Muscle layer of colon (tissue), 2 donors: Measurements from ENCODE around the gene LSMEM2.
"Not testable (repeated sequence)": the region's sequence is repeated elsewhere in the genome, so short reads cannot be mapped to it uniquely, and the experiment has no call there.

Experiments
- H3K27ac ChIP-seq: one replicate; pipeline ENCODE4 v1.7.0; 2013; ENCODE audit warnings: low read depth, mild to moderate bottlenecking, low read length, moderate library complexity
- H3K27me3 ChIP-seq, 2 donors: one replicate each; pipeline ENCODE4 v1.7.0; 2013; ENCODE audit warnings: low read length in 2 of 2, mild to moderate bottlenecking in 2 of 2; ENCODE audit not compliant: insufficient read depth in 2 of 2, control insufficient read depth in 1 of 2
- H3K36me3 ChIP-seq: one replicate; pipeline ENCODE4 v1.7.0; 2013; ENCODE audit warnings: mild to moderate bottlenecking, low read length; ENCODE audit not compliant: insufficient read depth
- H3K4me1 ChIP-seq: one replicate; pipeline ENCODE4 v1.7.0; 2013; ENCODE audit warnings: mild to moderate bottlenecking, low read length; ENCODE audit not compliant: insufficient read depth
- H3K4me3 ChIP-seq, 2 donors: one replicate each; pipeline ENCODE4 v1.7.0; 2013; ENCODE audit warnings: low read length in 2 of 2, low read depth in 1 of 2, mild to moderate bottlenecking in 1 of 2, moderate library complexity in 1 of 2
- H3K9ac ChIP-seq: one replicate; pipeline ENCODE4 v1.7.0; 2013; ENCODE audit warnings: low read length
- H3K9me3 ChIP-seq: one replicate; pipeline ENCODE4 v1.7.0; 2013; ENCODE audit warnings: mild to moderate bottlenecking, low read length
- donor health status: abdominal sarcoma.
- donor health status: Adenocarcinoma of cecum.

LSMEM2 gene

DNA sequence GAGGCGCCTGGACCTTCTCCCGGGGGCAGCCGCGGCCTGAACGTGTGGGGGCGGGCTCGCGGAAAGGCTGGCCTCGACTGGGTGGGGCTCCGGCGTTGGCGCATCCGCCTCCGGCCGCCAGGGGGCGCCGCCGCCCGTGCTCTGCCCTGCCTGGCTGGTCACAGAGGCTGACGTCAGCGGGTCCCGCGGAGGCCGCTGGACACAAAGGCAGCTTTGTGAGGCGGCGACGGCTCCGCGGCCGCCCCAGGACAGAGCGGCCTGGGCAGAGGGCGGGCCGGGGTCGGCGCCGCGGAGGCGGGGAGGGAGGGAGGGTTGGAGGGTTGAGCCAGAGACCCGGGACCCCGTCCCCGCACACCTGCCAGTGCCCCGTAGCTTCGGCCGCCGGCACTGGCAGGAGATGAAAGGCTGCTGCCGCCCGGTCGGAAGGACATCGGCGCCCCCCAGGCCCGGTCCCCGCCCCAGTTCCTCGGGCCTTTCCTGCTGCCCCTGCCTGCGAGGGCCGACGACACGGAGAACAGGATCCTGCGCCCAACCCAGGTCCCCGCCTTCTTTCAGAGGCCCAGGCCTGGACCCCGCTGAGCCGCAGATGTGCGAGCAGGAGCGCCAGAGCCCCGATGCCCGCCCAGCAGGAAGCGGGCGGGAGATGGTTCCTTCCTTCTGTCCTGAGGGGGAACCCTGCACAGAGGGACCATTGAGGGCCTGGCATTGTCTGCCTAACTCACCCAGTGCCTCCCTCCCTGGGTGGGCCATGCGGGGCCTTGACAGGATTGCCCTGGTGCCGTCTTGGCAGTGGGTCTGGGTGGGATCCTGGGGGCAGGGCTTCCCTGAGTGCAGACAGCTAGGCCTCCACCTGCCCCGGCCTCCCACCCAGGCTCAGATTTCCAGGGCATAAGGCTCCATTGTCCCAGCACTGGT, 18.6 kb upstream of the LSMEM2 start:
- H3K9ac ChIP-seq, result peak overlapping the region; percentile 54
- no peaks in the 10 kb centered on the region for H3K9me3 ChIP-seq
- peak overlapping the region; percentile 44 to 61 for H3K4me3 ChIP-seq
- H3K36me3 ChIP-seq, result peaks cover 30% of the 10 kb centered on the region
- H3K27ac ChIP-seq, result peak overlapping the region; percentile 77
- peaks cover 33% of the 10 kb centered on the region for H3K4me1 ChIP-seq
- H3K27me3 ChIP-seq, result no peaks in the 10 kb centered on the region

DNA sequence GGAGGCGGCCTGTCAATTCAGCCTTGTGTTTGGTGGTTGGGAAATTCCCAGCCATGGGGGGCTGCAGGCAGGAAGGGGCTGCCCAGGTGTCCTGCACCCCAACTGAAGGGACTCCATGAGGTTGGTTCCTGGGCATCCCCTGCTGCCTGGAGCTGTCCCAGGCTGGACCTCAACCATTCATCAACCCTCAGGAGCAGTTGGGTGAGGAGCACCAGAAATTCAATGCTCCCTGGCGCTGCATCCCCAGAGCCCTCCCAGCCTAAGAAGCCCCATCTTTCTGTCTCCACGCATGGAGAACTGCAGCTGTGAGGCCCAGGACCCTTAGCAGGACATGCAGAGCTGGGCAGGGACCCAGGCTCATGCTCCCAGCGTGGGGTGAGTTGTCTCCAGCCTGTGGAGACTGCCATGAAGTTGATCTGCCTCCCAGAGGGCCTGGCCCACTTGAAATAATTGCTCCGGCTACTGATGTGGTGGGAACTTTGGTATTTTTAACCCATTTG, 17.9 kb upstream of the LSMEM2 start:
- Histone ChIP-seq H3K36me3 (peaks cover 25% of the 10 kb centered on the region), H3K4me1 (peaks cover 38% of the 10 kb centered on the region), H3K27me3 (no peaks in the 10 kb centered on the region), H3K9ac (peak overlapping the region; percentile 54), H3K9me3 (no peaks in the 10 kb centered on the region), H3K4me3 (peak overlapping the region; percentile 44 to 61), H3K27ac (peak overlapping the region; percentile 77)

DNA sequence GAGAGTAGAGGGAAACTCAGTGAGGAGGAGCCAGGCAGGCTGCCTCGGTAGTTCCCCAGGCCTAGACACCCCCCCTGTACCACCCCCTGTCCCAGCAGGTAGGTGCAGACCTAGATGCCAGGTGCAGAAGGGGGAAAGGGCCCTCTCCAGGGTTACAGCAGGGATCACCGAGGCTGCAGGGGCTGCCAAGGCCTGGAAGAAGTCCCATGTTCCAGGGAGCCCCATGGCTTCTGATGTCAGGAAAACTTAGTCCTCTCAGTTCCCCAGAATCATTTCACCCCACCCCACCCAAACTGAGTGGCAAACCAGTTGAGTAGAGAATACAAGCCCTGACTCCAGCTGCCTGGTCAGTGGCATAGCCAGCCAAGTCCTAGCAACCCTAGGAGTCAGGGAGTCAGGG, 17.4 kb upstream of the LSMEM2 start:
- Histone ChIP-seq H3K4me1 (peaks cover 43% of the 10 kb centered on the region), H3K9ac (no peak overlapping the region), H3K27ac (peak overlapping the region; percentile 77), H3K9me3 (no peaks in the 10 kb centered on the region), H3K4me3 (peak overlapping the region in 1 of 2 donors; percentile 61), H3K36me3 (peaks cover 20% of the 10 kb centered on the region), H3K27me3 (no peaks in the 10 kb centered on the region)

DNA sequence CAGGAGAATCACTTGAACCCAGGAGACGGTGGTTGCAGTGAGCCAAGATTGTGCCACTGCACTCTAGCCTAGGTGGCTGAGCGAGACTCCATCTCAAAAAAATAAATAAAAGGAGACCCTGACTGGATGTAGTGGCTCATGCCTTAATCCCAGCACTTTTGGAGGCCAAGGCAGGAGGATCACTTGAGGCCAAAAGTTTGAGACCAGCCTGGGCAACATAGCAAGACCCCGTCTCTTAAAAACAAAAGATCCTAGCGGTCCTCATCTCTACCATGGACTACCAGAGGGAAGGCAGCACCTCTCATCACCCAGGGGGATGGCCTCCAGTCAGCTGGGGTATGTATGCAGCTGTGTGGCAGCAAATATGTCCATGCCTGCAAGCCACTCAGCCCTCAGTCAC, 16.7 kb upstream of the LSMEM2 start:
- H3K4me3 ChIP-seq, H3K9ac ChIP-seq: not testable (repeated sequence)

DNA sequence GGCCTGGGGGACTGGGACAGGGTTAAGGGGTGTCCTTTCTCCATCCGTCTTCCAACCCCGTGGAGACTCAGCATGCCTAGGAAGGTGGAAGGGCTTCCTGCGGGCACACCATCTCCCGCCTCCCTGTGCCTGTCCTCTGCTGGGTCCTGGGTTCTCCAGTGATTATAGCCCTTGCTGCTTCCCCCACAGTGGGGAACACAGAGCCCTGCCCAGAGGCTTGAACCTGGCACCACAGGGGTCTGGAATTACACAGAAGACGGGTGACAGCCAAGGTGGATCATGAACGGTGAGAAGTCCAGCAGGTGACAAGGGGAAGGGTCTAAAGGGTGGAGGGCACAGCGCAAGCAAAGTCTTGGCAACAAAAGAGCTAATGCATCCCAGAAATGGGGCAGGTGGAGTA, 16.1 kb upstream of the LSMEM2 start:
- no peak overlapping the region for H3K9ac ChIP-seq
- H3K27ac ChIP-seq, result no peak overlapping the region
- peaks cover 49% of the 10 kb centered on the region for H3K4me1 ChIP-seq

More for the DNA sequence above, 16.7 kb upstream of the LSMEM2 start:
- H3K27me3 ChIP-seq, H3K9me3 ChIP-seq, H3K27ac ChIP-seq: not testable (repeated sequence)
- Histone ChIP-seq H3K36me3 (peaks cover 13% of the 10 kb centered on the region), H3K4me1 (peaks cover 46% of the 10 kb centered on the region)

DNA sequence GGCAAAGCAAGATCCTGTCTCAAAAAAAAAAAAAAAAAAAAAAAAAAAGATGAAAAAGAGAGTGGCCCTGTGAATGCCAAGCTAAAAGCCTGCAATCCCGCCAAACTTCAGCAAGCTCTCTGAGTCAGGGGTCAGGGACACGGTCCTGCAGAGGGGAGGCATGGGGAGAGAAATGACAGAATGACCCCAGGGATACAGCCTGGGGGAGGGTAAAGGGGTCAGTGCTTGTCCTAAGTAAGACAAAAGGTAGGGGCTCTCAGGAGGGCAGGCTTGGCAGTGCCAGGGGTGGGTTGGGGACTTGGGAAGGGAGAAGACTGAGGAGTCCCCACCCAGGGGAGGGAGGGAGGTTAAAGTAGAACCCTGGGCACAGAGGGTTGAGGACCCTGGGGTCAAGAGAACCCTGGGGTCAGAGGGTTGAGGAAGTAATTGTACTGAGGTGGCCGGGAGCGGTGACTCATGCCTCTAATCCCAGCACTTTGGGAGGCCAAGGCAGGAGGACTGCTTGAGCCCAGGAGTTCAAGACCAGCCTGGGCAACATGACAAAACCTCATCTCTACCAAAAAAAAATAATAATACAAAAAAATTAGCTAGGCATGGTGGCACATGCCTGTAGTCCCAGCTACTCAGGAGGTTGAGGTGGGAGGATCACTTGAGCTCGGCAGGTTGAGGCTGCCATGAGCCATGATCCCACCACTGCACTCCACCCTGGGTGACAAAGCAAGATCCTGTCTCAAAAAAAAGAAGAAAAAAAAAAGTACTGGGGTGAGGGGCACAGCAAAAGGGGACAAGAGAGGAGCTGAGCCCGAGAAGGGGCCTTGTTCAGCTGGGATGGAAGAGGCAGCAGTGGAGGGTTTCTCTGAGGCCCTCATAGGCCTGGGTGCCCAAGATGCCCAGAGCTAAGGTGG, 15.2 kb upstream of the LSMEM2 start:
- Histone ChIP-seq H3K36me3 (no peaks in the 10 kb centered on the region), H3K9me3 (no peaks in the 10 kb centered on the region), H3K4me1 (peaks cover 58% of the 10 kb centered on the region), H3K27ac (peak overlapping the region; percentile 77), H3K4me3 (no peak overlapping the region), H3K27me3 (no peaks in the 10 kb centered on the region), H3K9ac (peak overlapping the region; percentile 9)

More for the DNA sequence above, 16.1 kb upstream of the LSMEM2 start:
- H3K9me3 ChIP-seq, result no peaks in the 10 kb centered on the region
- peaks cover 8% of the 10 kb centered on the region for H3K36me3 ChIP-seq
- H3K27me3 ChIP-seq, result no peaks in the 10 kb centered on the region
- H3K4me3 ChIP-seq, result no peak overlapping the region

DNA sequence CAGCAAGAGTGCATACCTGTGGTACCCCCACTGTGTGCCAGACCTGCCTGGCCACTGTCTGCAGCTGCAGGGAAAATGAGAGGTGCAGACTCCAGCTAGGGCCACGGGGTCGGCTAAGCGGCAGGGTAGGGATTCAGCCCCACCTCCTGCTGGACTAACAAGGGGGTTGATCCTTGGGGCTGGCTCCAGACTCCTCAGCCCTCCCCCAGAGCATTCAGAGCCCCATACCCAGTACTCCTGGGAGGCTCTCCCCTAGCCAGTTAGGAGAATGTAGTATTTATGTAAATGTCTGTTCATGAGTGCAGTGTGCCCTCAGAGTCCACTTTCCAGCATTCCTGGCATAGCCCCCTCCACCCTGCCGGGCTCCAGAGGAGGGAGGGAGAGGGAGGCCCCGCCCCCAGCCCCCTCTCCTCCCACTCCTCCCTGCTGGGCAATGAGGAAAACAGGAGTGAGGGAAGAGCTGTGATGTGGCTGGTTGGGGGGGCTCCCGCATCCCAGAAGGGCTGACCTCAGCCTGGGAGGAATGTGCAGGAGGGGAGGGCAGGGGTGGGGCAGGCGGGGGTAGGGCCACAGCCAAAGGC, 14.4 kb upstream of the LSMEM2 start:
- Histone ChIP-seq H3K36me3 (no peaks in the 10 kb centered on the region), H3K9me3 (no peaks in the 10 kb centered on the region), H3K27me3 (no peaks in the 10 kb centered on the region), H3K4me1 (peaks cover 64% of the 10 kb centered on the region), H3K27ac (peak overlapping the region; percentile 82), H3K9ac (peak overlapping the region; percentile 9), H3K4me3 (no peak overlapping the region)

DNA sequence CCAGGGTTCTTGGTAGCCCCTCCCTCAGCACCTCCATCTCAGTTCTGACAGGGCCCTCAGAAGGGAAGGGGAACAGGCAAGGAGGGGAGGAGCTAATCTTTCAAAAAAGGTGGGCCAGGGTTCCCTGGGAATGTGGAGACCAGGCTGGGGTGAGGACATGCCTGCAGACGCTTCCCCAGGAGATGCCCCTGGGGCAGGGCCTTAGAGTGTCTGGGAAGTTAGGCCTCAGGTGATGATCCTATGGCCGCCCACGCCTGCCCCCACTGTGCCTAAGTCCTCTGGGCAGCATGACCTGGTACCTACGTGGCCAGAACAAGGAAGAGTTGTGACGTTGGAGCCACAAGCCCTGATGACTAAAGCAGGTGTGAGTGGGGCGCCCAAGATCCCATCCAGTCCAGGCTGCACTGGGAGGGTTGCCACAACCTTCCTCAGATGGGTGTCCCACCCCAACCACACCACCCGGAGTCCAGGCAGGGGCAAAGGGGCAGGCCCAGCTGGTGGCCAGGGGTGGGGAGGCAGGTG, 13.9 kb upstream of the LSMEM2 start:
- peak overlapping the region; percentile 40 for H3K9ac ChIP-seq
- no peak overlapping the region for H3K4me3 ChIP-seq
- H3K27ac ChIP-seq, result peak overlapping the region; percentile 82
- peaks cover 66% of the 10 kb centered on the region for H3K4me1 ChIP-seq
- H3K9me3 ChIP-seq, result no peaks in the 10 kb centered on the region
- no peaks in the 10 kb centered on the region for H3K27me3 ChIP-seq
- no peaks in the 10 kb centered on the region for H3K36me3 ChIP-seq

DNA sequence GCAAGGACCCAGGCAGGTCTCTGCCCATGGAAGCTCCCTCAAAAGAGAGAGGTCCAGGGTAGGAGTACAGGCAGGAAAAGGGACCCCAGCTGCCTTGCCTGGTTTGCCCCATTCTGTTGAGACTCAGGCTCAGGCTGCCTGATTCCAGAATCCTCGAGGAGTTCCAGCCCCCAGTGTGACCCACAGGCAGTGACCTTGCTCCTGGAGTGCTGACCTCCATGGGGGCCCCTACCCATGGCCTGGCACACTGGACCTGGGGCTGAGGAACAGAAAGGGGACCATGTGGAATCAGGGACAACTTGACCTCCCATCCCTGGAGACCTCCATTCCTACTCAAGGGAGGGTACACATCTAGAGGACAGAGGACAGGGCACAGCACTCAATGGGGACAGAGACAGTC, 13.3 kb upstream of the LSMEM2 start:
- no peaks in the 10 kb centered on the region for H3K9me3 ChIP-seq
- no peak overlapping the region for H3K4me3 ChIP-seq
- H3K27ac ChIP-seq, result peak overlapping the region; percentile 82
- H3K9ac ChIP-seq, result peak overlapping the region; percentile 40
- H3K36me3 ChIP-seq, result no peaks in the 10 kb centered on the region
- no peaks in the 10 kb centered on the region for H3K27me3 ChIP-seq
- peaks cover 70% of the 10 kb centered on the region for H3K4me1 ChIP-seq

DNA sequence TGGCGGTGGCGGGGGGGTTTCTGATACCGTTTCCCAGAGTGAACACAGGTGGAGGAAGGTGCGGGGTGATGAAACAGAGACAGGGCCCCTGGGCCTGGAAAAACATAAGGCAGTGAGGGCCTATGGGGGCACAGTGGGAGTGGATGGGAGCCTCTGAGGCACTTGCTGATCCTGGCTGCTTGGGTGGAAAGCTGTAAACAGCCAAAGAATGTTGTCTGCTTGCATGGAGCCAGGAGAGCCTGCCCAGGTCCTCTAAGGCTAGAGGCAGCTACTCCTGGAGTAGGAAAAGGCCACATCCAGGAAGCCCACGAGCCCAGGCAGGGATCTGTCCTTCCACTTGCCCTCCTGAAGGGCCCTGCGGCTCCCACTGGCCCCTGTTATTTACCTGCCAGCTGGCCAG, 12.9 kb upstream of the LSMEM2 start:
- Histone ChIP-seq H3K9ac (no peak overlapping the region), H3K27ac (peak overlapping the region; percentile 82), H3K36me3 (peaks cover 2% of the 10 kb centered on the region), H3K9me3 (no peaks in the 10 kb centered on the region), H3K4me1 (peaks cover 65% of the 10 kb centered on the region), H3K27me3 (no peaks in the 10 kb centered on the region), H3K4me3 (peak overlapping the region in 1 of 2 donors; percentile 79)

DNA sequence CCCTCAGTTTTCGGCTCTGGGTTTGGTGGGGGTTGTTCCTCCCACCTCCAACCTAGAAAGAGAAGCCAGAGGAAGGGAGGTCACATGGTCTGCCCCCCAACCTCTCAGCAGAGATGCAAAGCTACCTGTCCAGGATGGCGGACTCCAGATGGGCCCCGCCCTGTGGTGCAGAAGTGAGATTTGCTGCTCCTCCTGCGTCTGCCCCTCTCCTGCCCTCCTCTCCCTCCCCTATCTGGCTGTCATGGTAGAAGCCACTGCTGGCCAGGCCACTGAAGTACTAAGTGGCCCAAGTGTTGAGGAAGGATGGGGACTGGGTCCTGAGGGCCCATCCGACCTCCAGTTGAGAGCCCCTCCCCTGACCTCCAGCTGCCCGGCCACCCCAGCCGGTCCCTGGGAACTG, 12.1 kb upstream of the LSMEM2 start:
- peak overlapping the region; percentile 82 for H3K27ac ChIP-seq
- H3K9ac ChIP-seq, result peak overlapping the region; percentile 91
- peak overlapping the region; percentile 37 to 79 for H3K4me3 ChIP-seq
- peaks cover 7% of the 10 kb centered on the region for H3K36me3 ChIP-seq
- no peaks in the 10 kb centered on the region for H3K27me3 ChIP-seq
- H3K9me3 ChIP-seq, result no peaks in the 10 kb centered on the region
- H3K4me1 ChIP-seq, result peaks cover 58% of the 10 kb centered on the region
